Measurements from ENCODE around the gene FXYD1.

GRCh38 chr19:35120898-35121297 lies 17.7 kb upstream of the FXYD1 start:
- TF ChIP-seq CTCF (conservative IDR thresholded peaks at IDR 0.05; ENCODE audit: low read depth in 2 of 2) (no peak), REST (IDR thresholded peaks at IDR 0.05; ENCODE audit: unreplicated experiment) (no peak), POLR2AphosphoS5 (IDR thresholded peaks at IDR 0.05; ENCODE audit: low read depth) (no peak), CREB1 (CRISPR knock-in tag; IDR thresholded peaks at IDR 0.05; ENCODE audit: low read depth) (no peak), EZH2phosphoT487 (IDR thresholded peaks at IDR 0.05; ENCODE audit: unreplicated experiment) (no peak), ETS1 (IDR thresholded peaks at IDR 0.05) (no peak), EZH2 (IDR thresholded peaks at IDR 0.05; ENCODE audit: low read depth, unreplicated experiment) (no peak)
